Measurements from ENCODE around the gene ANAPC4.

The ANAPC4 gene

GRCh38 chr4:25413261-25413660 lies 36.2 kb downstream of the ANAPC4 start:
- DNase-seq (ENCODE audit: low read depth) = no peak
- H3K4me3 ChIP-seq (replicated peaks; ENCODE audit: low read depth, low read length) = no peak overlapping the region
- TF ChIP-seq CTCF (IDR thresholded peaks at IDR 0.05; ENCODE audit: low read length, missing control alignments) = no peak

GRCh38 chr4:25417014-25417413 lies 40.0 kb downstream of the ANAPC4 start:
- H3K4me3 ChIP-seq (replicated peaks; ENCODE audit: low read depth, low read length) = no peak overlapping the region

GRCh38 chr4:25420931-25421330 lies 43.9 kb downstream of the ANAPC4 start:
- DNase-seq (ENCODE audit: low read depth) = no peak
- no peak for TF ChIP-seq CTCF (IDR thresholded peaks at IDR 0.05; ENCODE audit: low read length, missing control alignments)
- no peak overlapping the region for H3K4me3 ChIP-seq (replicated peaks; ENCODE audit: low read depth, low read length)

More at GRCh38 chr4:25417014-25417413, 40.0 kb downstream of the ANAPC4 start:
- DNase-seq (ENCODE audit: low read depth) = no peak
- TF ChIP-seq CTCF (IDR thresholded peaks at IDR 0.05; ENCODE audit: low read length, missing control alignments) = no peak

GRCh38 chr4:25421816-25422525 lies 44.9 kb downstream of the ANAPC4 start:
- no peak overlapping the region for H3K4me3 ChIP-seq (replicated peaks; ENCODE audit: low read depth, low read length)
- DNase-seq (ENCODE audit: low read depth) = no peak
- no peak for TF ChIP-seq CTCF (IDR thresholded peaks at IDR 0.05; ENCODE audit: low read length, missing control alignments)

- DNase-seq (ENCODE audit: low read depth) = no peak
- no peak for TF ChIP-seq CTCF (IDR thresholded peaks at IDR 0.05; ENCODE audit: low read length, missing control alignments)
- no peak overlapping the region for H3K4me3 ChIP-seq (replicated peaks; ENCODE audit: low read depth, low read length)
Measured at GRCh38 chr4:25423548-25423947, 46.5 kb downstream of the ANAPC4 start.

GRCh38 chr4:25424539-25425228 lies 47.6 kb downstream of the ANAPC4 start:
- no peak for DNase-seq (ENCODE audit: low read depth)
- TF ChIP-seq CTCF (IDR thresholded peaks at IDR 0.05; ENCODE audit: low read length, missing control alignments) = no peak

More at GRCh38 chr4:25424539-25425228, 47.6 kb downstream of the ANAPC4 start:
- no peak overlapping the region for H3K4me3 ChIP-seq (replicated peaks; ENCODE audit: low read depth, low read length)

Data from fibroblast of pulmonary artery (primary cell).